AG04449 (cell line): ENCODE data around the gene PI16.
"Not testable (repeated sequence)": the region's sequence is repeated elsewhere in the genome, so short reads cannot be mapped to it uniquely, and the experiment has no call there.

Experiments used
- CTCF ChIA-PET: fragments of 350-600 bp; formaldehyde crosslinking; extraction: SDS; loops from one replicate; lab custom pipeline; 2021; ENCODE audit warnings: antibody characterized with exemption; lab: Yijun Ruan, JAX
- POLR2A ChIA-PET: fragments of 400-600, 350-600 bp; formaldehyde crosslinking; extraction: SDS; loops from one replicate; lab custom pipeline; 2020; ENCODE audit warnings: antibody characterized with exemption, inconsistent platforms; lab: Yijun Ruan, JAX
- DNase-seq: peaks from one replicate; pipeline ENCODE4 v3.0.0-alpha.2; 2010; ENCODE audit warnings: low read depth, low spot score
- H3K4me3 ChIP-seq: 2 replicates; pipeline ENCODE4 v1.5.1; 2011; ENCODE audit warnings: low read depth, mild to moderate bottlenecking, control low read depth, low read length
- TF ChIP-seq, protein P1 (sequence below): IDR thresholded peaks from one replicate; pipeline ENCODE4 v1.5.1; 2011; ENCODE audit warnings: mild to moderate bottlenecking, moderate library complexity, low read length, control low read depth, inconsistent platforms; ENCODE audit not compliant: insufficient read depth; ENCODE audit errors: missing control alignments

Gene PI16

DNA sequence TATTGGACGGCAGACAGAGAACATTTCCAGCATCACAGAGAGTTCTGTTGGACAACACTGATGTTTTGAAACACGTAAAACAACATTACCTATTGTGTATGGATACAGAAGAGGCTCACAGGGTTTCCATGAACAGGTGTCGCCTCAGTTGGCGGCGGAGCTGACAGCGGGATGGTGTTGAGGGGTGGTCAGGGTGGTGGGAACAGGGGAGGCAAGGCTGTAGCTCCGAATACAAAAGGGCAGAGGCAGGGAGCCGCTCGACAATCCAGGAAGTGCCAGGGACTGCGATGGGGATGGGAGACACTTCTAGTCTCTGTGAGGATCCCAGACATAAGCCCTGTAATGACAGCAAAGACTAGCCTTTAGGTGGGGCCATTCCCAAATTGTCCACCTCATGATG is 14.5 kb upstream of the PI16 start:
- TF ChIP-seq, protein P1, sequence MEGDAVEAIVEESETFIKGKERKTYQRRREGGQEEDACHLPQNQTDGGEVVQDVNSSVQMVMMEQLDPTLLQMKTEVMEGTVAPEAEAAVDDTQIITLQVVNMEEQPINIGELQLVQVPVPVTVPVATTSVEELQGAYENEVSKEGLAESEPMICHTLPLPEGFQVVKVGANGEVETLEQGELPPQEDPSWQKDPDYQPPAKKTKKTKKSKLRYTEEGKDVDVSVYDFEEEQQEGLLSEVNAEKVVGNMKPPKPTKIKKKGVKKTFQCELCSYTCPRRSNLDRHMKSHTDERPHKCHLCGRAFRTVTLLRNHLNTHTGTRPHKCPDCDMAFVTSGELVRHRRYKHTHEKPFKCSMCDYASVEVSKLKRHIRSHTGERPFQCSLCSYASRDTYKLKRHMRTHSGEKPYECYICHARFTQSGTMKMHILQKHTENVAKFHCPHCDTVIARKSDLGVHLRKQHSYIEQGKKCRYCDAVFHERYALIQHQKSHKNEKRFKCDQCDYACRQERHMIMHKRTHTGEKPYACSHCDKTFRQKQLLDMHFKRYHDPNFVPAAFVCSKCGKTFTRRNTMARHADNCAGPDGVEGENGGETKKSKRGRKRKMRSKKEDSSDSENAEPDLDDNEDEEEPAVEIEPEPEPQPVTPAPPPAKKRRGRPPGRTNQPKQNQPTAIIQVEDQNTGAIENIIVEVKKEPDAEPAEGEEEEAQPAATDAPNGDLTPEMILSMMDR, result no peak
- H3K4me3 ChIP-seq, result no peak overlapping the region
- ChIA-PET CTCF (interaction anchor here (1.4 kb wide), 1 partner anchor 10 kb away, joined by 3 read pairs; no protein-coding TSS in a partner anchor), POLR2A (no interaction called here)
- no peak for DNase-seq

DNA sequence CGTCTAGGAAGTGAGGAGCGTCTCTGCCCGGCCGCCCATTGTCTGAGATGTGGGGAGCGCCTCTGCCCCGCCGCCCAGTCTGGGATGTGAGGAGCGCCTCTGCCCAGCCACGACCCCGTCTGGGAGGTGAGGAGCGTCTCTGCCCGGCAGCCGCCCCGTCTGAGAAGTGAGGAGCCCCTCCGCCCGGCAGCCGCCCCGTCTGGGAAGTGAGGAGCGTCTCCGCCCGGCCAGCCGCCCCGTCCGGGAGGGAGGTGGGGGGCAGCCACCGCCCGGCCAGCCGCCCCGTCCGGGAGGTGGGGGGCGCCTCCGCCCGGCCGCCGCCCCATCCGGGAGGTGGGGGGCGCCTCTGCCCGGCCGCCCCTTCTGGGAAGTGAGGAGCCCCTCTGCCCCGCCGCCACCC is 13.0 kb upstream of the PI16 start:
- POLR2A ChIA-PET, H3K4me3 ChIP-seq, DNase-seq, CTCF ChIA-PET: not testable (repeated sequence)

DNA sequence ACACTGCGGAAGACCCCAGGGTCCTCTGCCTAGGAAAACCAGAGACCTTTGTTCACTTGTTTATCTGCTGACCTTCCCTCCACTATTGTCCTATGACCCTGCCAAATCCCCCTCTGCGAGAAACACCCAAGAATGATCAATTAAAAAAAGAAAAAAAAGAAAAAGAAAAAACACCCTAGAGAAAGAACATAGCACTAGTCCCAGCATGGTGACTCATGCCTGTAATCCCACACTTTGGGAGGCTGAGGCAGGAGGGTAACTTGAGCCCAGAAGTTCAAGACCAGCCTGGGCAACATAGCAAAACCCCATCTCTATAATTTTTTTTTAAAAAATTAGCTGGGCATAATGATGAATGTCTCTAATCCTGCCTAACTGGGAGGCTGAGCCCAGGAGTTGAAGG is 12.2 kb upstream of the PI16 start:
- DNase-seq, POLR2A ChIA-PET, CTCF ChIA-PET, H3K4me3 ChIP-seq: not testable (repeated sequence)

DNA sequence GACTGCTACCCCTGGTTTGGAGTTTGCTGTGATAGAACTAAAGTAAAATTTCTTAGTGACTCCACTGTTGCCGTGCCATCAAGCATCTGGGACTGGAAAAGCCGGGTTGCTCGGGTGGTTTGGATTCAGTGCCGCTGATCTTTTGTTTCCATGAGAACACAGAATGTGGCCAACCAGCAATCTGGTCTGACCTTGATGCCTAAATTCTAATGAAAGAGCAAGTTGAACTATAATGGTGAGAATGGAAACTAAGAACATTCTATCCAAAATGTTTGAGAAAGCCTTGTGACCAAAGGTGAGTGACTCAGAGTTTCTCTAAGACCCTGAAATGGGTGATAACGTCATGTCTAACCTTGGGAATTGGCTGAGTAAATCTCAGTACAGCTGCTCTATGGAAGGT is 9.9 kb upstream of the PI16 start:
- CTCF ChIA-PET, result no interaction called here
- POLR2A ChIA-PET, result interaction anchor here (0.6 kb wide), 1 partner anchor 258 kb away, joined by 3 read pairs; no protein-coding TSS in a partner anchor
- TF ChIP-seq, protein P1, result no peak

DNA sequence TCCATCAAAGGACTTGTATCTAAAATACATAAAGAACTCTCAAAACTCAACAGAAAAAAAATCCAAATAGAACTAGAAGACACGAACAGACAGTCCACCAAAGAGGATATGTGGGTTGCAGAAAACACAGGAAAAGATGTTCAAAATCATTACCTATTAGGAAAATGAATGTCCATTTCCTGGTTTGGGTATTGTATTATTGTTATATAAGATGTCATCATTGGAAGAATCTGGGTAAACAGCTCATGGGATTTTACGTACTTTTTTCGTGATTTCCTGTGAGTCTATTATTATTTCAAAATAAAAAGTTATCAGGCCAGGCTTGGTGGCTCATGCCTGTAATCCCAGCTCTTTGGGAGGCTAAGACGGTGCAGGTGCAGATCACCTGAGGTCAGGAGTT is 9.2 kb upstream of the PI16 start:
- no peak for DNase-seq
- TF ChIP-seq, protein P1, result no peak
- POLR2A ChIA-PET, result interaction anchor here (0.6 kb wide), 1 partner anchor 259 kb away, joined by 3 read pairs; no protein-coding TSS in a partner anchor
- H3K4me3 ChIP-seq, result no peak overlapping the region
- CTCF ChIA-PET, result interaction anchor here (0.7 kb wide), 1 partner anchor 8 kb away, joined by 3 read pairs; no protein-coding TSS in a partner anchor

More for the DNA sequence above, 9.9 kb upstream of the PI16 start:
- H3K4me3 ChIP-seq, result no peak overlapping the region
- no peak for DNase-seq

DNA sequence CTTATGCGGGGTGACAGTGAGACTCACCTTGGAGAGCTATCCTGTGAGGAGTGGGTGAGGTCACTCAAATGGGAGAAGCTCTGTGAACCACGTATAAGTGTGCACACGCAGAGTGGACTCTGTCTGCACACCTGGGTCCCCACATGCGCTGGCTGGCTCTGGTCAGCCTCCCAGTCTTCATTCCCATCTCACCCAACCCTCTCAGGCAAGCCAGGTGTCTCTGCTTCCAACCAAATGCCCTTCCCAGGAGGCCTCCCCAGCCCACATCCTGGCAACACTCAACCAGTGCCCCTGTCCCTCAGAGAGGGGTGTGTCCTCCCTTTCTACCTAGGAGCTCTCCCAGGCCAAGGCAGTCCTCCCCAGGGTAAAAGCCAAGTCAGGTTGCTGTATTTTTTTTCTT is 8.0 kb upstream of the PI16 start:
- no peak for DNase-seq
- POLR2A ChIA-PET, result no interaction called here
- no peak overlapping the region for H3K4me3 ChIP-seq
- TF ChIP-seq, protein P1, result no peak
- CTCF ChIA-PET, result interaction anchor here (1.0 kb wide), 1 partner anchor 19 kb away, joined by 3 read pairs; no protein-coding TSS in a partner anchor

DNA sequence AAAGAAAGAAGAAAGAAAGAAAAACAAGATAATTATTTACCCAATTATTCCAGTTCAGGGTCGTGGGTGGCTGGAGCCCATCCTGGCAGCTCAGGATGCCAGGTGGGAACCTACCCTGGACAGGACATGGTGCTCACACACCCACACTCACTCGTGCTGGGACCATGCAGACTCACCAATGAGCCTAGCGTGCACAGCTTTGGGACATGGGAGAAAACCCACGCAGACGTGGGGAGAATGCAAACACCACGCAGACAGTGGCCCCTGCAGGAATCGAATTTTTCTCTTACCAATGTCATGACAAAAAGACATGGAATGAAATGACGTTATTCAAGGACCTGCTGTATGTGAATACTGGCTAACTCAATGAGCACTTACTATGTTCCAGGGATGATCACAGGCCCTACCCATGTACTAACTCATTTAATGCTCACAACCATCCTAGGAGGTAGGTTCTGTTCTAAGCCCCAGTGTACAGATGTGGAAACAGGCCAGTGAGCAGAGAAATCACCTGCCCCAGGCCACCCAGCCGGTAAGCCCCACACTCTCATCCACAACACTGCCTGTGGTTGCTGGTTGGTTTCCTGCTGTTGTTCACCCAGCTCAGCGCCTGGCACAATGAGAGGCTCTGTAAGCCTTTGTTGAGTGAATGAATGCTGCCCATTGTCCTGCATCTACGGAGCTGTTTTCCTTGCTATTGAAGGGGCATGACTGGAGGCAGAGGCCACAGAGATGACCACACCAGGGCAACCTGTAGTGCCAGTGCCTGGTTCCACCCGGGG is 6.8 kb upstream of the PI16 start:
- POLR2A ChIA-PET, result interaction anchor here (0.6 kb wide), 1 partner anchor 12 kb away, joined by 3 read pairs; no protein-coding TSS in a partner anchor
- CTCF ChIA-PET, result interaction anchor here (1.0 kb wide), 1 partner anchor 20 kb away, joined by 3 read pairs; no protein-coding TSS in a partner anchor
- no peak for DNase-seq
- TF ChIP-seq, protein P1, result no peak
- no peak overlapping the region for H3K4me3 ChIP-seq

DNA sequence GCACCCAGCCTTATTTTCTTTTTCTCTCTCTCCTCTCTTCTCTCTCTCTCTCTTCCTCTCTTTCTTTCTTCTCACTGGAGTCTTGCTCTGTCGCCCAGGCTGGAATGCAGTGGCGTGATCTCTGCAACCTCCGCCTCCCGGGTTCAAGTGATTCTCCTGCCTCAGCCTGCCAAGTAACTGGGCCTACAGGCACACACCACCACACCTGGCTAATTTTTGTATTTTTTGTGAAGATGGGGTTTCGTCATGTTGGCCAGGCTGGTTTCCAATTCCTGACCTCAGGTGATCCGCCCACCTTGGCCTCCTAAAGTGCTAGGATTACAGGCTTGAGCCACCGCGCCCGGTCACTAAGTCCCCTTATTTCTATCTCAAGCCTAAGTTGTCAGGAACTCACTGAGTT is 5.5 kb upstream of the PI16 start:
- DNase-seq, H3K4me3 ChIP-seq, POLR2A ChIA-PET: not testable (repeated sequence)
- CTCF ChIA-PET, result interaction anchor here (0.8 kb wide), 1 partner anchor 30 kb away, joined by 3 read pairs; no protein-coding TSS in a partner anchor
